GM21360 (cell line): ENCODE data around the gene RASSF8.

Experiments
- ATAC-seq: cut with Tn5 transposase; IDR thresholded peaks from one replicate; pipeline ENCODE4 v1.9.1; 2021; ENCODE audit warnings: mild to moderate bottlenecking, moderate library complexity; ENCODE audit not compliant: unreplicated experiment

RASSF8 gene

DNA sequence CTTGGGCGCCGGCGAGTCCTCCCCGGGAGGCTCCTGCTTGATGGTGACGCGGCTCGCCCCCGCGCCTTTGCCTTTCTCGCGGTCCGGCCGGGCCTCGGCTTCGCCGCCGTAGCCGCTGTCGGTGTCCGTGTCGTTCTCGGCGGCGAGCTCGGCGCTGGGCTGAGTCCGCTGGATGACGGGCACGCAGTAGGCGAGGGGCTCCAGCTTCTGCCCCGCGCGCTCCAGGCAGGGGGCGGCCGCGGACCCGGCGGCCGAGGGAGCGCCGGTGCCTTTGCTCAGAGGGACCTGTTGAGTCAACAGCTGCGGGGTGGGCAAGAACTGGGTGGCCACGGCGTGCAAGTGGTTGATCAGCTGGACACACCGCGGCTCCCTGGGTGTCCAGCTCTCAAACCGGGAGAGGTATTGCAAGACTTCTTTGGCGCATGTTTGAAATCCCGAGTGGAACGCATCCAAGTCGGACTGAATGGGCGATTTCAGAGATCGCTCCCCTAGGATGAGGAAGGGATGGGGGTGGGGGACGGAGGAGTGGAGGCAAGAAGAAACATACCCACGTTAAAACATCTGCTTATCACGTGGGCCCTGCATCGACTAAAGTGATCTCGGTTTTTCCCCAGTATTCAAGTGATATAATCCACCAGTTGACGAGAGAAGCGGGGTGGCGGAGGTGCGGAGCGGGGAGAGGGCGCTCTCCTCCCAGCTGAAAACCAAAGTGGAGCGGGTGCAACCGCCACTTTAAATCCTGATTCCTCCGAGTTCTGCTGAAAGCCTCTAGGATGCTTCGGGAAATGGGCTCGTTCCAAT lies 164.4 kb downstream of the RASSF8 start:
- peak; percentile 18 for ATAC-seq

DNA sequence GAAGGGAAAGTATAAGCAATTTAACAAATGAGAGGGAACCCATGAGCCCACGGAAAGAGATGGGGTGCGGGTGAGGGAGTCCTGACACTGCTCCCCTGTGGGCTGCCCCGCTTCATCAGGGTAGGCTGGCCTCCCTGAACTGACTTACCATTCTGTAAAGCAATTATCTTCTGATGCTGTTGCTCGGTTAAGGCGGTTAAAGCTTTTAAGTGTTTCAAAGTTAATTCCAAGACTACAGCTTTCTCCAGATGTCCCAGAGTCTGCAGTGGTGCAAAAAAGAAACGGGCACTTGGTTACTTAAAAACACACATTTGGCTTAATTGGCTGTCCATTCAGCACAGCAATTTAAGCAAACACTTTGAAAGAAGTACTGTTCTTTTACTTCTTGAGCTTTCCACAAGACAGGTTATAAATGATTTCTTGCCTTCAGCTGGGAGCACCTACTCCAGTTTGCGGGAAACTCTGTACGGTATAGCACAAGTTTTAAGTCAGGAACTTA lies 165.0 kb downstream of the RASSF8 start:
- no peak for ATAC-seq

DNA sequence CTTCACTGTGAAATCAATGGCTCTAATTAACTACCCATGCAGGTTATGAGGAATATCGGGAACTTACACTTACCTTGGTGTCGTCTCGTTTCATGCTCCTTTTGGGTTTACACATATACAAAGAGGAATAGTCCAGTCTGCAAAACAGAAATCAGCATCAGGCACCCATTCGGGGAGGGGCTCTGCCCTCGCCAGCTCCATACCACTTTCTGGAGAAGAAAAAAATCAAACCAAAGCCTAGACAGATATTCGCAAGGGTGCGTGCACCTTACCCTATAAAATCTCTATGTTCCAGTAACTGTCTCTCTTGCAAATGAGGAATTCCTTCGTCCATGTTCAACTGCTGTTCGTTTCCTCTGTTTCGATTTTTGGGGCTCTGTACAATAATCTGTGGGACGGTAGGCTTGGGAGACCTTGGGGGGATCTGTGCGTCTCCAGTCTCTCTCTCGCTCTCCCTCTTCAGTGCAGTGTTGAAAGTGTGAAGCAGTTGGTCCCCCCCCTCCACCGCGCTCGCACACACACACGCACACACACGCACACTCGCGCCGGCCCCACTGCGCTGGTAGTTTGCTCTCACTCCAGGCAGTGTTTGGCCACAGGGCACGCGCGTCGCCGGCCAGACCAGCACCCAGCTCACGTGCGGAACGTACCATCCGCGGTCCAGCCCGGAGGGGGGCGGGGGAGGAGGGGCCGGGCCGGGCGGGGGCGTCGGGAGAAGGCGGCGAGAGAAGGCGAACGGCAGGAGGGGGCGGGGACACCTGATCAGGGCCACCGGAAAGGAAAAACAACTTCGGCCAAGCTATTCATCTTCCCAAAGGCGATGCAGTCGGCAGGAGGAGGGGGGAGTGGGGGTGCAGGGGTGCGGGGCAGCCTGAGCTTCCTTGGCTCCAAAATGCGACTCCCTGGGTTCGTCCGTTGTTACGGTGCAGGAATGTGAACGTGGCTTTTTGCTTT lies 166.2 kb downstream of the RASSF8 start, which contains the start of gene BHLHE41:
Gene BHLHE41, minus strand, starts transcription at position 592 of the 954 bp plus-strand sequence. Its CDS starts 258 bp downstream, at position 334.
- no peak for ATAC-seq

DNA sequence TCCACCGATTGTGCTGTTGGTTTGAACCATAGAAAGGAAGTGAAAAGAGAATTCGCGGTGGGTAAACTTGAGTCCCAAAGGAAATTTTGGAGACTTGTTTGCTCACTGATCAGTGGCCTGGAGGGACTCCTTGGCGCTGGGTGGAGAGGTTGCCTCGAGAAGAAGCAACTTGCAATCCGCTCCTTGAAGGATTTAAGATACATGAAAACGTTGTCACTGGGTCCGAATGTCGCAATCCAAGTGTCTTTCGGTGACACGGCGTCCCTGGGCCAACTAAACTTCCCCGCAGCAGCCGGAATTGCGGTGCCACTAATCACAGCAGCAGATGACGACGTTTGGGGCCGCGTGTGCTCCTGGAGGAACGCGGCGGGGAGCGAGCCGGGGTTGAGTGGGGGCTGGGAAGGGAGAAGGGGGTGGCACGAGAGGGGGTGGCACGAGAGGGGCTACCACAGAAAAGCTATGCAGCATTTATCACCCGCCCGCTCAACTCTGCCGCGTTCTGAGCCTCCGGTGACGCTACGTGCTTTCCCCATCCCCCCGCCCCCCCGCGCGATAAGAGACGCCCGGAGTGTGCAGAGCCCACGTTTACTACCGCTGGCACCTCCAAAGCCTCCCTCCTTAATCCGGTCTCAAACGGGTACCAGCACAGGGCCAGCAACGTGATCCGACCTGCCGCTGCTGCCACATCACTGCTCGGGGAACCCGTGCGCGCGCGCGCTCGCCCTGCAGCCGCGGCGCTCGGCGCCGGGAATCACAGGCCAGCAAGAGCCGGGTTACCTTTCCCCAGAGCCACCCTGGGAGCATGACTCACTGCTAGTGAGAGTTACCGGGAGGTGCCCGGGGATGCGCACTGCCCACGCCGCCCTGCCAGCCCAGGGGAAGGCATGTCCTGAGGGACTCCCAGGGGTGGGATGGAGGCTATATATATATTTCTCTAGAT lies 167.2 kb downstream of the RASSF8 start:
- ATAC-seq, result no peak

DNA sequence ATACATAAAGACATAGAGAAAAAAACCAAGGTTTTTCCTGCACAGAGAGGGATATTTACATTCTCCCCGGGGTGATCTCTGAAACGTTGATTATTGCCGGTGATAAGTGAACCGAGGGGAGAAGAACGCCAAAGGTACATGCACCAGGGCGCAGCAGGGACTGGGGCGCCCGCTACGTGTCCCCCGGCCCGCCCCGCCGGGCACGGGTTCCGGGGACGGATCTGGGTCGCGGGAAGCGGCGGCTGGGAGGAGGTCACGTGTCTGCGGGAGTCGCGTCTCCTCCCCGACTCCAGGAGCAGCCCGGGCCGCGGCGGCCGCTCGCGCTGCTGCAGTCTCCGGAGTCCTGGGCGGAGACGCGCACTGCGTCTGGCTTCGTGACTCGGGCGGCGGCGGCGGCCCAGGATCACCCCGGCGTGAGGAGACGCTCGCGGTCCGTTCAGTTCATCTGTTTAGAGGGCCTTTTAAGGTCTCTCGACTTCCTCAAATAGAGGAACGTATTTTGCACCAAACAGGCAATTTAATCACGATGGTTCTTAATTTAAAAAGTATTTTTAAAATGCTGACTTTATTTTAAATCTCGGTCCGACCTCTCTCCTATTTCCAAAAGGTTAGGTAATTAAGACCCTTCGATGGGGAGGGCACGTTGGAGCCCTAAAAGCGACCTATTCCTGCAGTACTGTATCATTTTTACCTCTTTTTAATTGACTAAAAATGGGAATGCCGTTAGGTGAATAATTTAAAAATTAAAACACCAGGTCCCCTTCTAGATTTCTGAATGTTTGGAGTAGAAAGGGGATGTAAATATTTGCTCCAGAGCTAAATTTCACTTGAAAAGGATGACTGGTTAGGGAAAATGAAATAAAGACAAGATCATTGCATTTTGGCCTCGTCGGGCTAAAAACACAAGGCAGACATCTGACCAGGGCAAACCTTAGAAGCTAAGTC lies 168.1 kb downstream of the RASSF8 start:
- peak; percentile 36 for ATAC-seq

DNA sequence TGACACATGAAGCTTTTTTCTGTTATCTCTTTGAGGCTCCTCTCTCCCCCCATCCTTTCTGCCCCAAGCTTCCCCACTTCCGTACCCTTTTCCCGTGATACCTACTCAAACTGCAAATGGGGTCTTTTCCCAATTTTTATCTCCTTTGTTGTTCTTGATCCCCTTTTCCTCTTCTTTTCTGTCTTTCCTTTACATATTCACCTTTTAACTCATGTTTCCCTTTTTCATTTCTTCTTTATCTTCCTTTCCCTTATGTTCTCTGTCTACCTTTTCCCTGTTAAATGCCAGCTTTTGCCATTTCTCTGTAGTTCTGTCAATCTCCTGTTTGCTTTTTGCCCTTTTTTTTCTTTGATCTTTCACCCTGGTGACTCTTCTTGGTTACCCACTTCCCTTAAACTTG lies 168.9 kb downstream of the RASSF8 start:
- no peak for ATAC-seq

DNA sequence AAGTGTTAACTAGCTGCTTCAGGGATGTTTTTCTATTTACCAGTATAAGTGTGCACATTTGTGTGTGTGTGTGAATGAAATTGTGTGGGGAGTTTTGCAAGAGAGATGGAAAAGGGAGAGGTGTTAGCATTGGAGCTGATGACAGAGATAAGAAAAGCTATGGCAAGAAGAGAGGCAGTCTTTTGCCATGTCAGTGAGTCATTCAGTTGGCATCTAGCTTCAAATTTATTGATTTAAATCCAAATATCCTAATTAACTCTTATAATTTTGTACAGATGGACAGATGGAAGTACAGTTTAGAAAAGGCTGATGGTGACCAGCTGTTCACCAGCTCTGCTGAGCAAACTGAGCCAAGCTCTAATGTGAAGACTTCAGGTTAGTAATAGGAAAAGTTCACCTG lies 169.7 kb downstream of the RASSF8 start:
- ATAC-seq, result no peak
